Caco-2 (cell line): ENCODE data around the gene EPHA4. TPM values are rescaled to one million over a fixed set of nuclear protein-coding genes. Genes with fewer than 3 reads are reported as not detected.

Experiments
- BruUV-seq: library from RNA; stranded (reverse); fragments of 400-500 nt; replicated peaks from 2 replicates; lab custom pipeline; 2021; lab: Mats Ljungman, UMichigan
- CTCF ChIA-PET: fragments of 300-600 bp; sonication (Branson Sonifier 250); formaldehyde crosslinking; loops from one replicate; lab custom pipeline; 2022; ENCODE audit warnings: antibody characterized with exemption; lab: Charles Lee
- POLR2A ChIA-PET: fragments of 300-600 bp; sonication (Branson Sonifier 250); formaldehyde crosslinking; loops from one replicate; lab custom pipeline; 2022; ENCODE audit warnings: antibody characterized with exemption; lab: Charles Lee
- DNase-seq, 2 experiments: peaks; one replicate each; pipeline versions ENCODE4 v3.0.0 to v3.0.0-alpha.2; 2020 to 2022
- H3K27me3 ChIP-seq: replicated peaks from 2 replicates; pipeline ENCODE4 v1.6.0; 2011; ENCODE audit warnings: low read length; ENCODE audit not compliant: control insufficient read depth, insufficient read depth
- H3K36me3 ChIP-seq: 2 replicates; pipeline ENCODE4 v1.5.1; 2011; ENCODE audit warnings: low read length; ENCODE audit not compliant: control insufficient read depth, insufficient read depth
- H3K4me1 ChIP-seq: fragments of 250-450 bp; sonication (Bioruptor Pico); 2 replicates; pipeline ENCODE4 v1.5.1; 2020; ENCODE audit warnings: mild to moderate bottlenecking
- H3K4me3 ChIP-seq: 2 replicates; pipeline ENCODE4 v1.5.1; 2011; ENCODE audit warnings: low read depth, mild to moderate bottlenecking, control low read depth, low read length
- H3K9me3 ChIP-seq: fragments of 250-450 bp; sonication (Bioruptor Pico); 2 replicates; pipeline ENCODE4 v1.5.1; 2020; ENCODE audit warnings: mild to moderate bottlenecking, moderate library complexity
- H3K27ac Mint-ChIP-seq: one replicate; pipeline ENCODE4 v1.8.0; 2022; ENCODE audit warnings: mixed read lengths; ENCODE audit not compliant: unreplicated experiment
- H3K27me3 Mint-ChIP-seq: one replicate; pipeline ENCODE4 v1.8.0; 2022; ENCODE audit warnings: mixed read lengths; ENCODE audit not compliant: insufficient read depth, unreplicated experiment
- H3K36me3 Mint-ChIP-seq: one replicate; pipeline ENCODE4 v1.8.0; 2022; ENCODE audit warnings: mild to moderate bottlenecking, mixed read lengths; ENCODE audit not compliant: insufficient read depth, unreplicated experiment
- H3K4me1 Mint-ChIP-seq: one replicate; pipeline ENCODE4 v1.8.0; 2022; ENCODE audit warnings: low read depth, mixed read lengths; ENCODE audit not compliant: unreplicated experiment
- H3K4me3 Mint-ChIP-seq: one replicate; pipeline ENCODE4 v1.8.0; 2022; ENCODE audit warnings: mild to moderate bottlenecking, moderate library complexity, mixed read lengths; ENCODE audit not compliant: unreplicated experiment
- H3K9me3 Mint-ChIP-seq: one replicate; pipeline ENCODE4 v1.8.0; 2022; ENCODE audit warnings: mixed read lengths; ENCODE audit not compliant: unreplicated experiment
- intact Hi-C: fragments of 100-400 bp; cut with micrococcal nuclease; formaldehyde crosslinking; loops from one replicate; pipeline ENCODE4 v1.10.0; 2022; ENCODE audit not compliant: unreplicated experiment
- total RNA-seq: library from RNA; stranded (reverse); gene quantifications from 2 replicates; pipeline ENCODE4 v1.2.3, GENCODE V29; 2022
- TF ChIP-seq, protein P1 (sequence below), 2 experiments: fragments of 200-600 bp in 1 of 2; IDR thresholded peaks; 1 replicate in 1 of 2; 2 replicates in 1 of 2; pipeline versions ENCODE4 v1.5.1 to v1.8.0; 2011 to 2022; ENCODE audit warnings: antibody characterized with exemption in 1 of 2, control low read depth in 1 of 2, inconsistent platforms in 1 of 2, low read depth in 1 of 2, low read length in 1 of 2, mild to moderate bottlenecking in 1 of 2, moderate library complexity in 1 of 2; ENCODE audit not compliant: insufficient read depth in 1 of 2, severe bottlenecking in 1 of 2, unreplicated experiment in 1 of 2

EPHA4 gene
- total RNA-seq, 1 experiment from 2014 or later, result 95.5 TPM

DNA sequence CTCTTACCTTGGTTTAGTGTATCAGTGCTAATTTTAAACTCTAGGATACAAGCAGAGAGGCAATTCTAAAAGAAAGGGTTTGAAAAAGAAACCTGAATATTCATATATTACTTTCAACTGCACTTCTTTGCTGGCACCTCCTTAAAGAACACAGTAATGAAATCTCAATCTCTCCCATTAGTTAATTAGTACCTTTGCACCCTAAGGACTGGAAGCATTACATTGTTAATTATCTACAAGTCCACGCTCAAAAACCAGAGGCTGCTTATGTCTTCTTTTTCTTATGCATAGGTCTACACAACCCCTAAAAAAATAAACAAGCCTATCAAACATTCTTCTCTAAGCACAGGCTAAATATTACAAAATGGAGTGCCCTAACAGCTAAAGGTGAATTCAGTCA is 20.2 kb downstream of the EPHA4 start:
- no peak overlapping the region for H3K4me3 ChIP-seq
- H3K9me3 ChIP-seq, result no peaks in the 10 kb centered on the region
- no peaks in the 10 kb centered on the region for H3K27me3 ChIP-seq
- DNase-seq, result no peak
- Mint-ChIP-seq H3K9me3 (no peaks in the 10 kb centered on the region), H3K36me3 (peaks cover 65% of the 10 kb centered on the region), H3K4me3 (no peak overlapping the region), H3K27ac (no peak overlapping the region), H3K27me3 (no peaks in the 10 kb centered on the region), H3K4me1 (peaks cover 47% of the 10 kb centered on the region)
- TF ChIP-seq, protein P1, sequence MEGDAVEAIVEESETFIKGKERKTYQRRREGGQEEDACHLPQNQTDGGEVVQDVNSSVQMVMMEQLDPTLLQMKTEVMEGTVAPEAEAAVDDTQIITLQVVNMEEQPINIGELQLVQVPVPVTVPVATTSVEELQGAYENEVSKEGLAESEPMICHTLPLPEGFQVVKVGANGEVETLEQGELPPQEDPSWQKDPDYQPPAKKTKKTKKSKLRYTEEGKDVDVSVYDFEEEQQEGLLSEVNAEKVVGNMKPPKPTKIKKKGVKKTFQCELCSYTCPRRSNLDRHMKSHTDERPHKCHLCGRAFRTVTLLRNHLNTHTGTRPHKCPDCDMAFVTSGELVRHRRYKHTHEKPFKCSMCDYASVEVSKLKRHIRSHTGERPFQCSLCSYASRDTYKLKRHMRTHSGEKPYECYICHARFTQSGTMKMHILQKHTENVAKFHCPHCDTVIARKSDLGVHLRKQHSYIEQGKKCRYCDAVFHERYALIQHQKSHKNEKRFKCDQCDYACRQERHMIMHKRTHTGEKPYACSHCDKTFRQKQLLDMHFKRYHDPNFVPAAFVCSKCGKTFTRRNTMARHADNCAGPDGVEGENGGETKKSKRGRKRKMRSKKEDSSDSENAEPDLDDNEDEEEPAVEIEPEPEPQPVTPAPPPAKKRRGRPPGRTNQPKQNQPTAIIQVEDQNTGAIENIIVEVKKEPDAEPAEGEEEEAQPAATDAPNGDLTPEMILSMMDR (IDR thresholded peaks at IDR 0.05; ENCODE audit: insufficient read depth in 1 of 2, low read depth in 1 of 2, low read length in 1 of 2, severe bottlenecking in 1 of 2, unreplicated experiment in 1 of 2), result no peak
- no TSS peak for BruUV-seq
- peaks cover 51% of the 10 kb centered on the region for H3K4me1 ChIP-seq
- ChIA-PET CTCF (no interaction called here), POLR2A (no interaction called here)
- intact Hi-C loops, result no loop called here
- no peaks in the 10 kb centered on the region; the same call in 1 of the 2 replicates for H3K36me3 ChIP-seq

GRCh38 chr2:221549143-221549542 is 23.0 kb downstream of the EPHA4 start:
- Mint-ChIP-seq H3K27ac (no peak overlapping the region), H3K4me1 (peaks cover 41% of the 10 kb centered on the region), H3K27me3 (no peaks in the 10 kb centered on the region), H3K9me3 (no peaks in the 10 kb centered on the region), H3K36me3 (peaks cover 51% of the 10 kb centered on the region), H3K4me3 (no peak overlapping the region)
- no TSS peak for BruUV-seq
- ChIA-PET POLR2A (no interaction called here), CTCF (interaction anchor here (0.6 kb wide), 2 partner anchors 24 to 55 kb away, joined by 3 read pairs; no protein-coding TSS in a partner anchor)
- Histone ChIP-seq H3K9me3 (no peaks in the 10 kb centered on the region), H3K4me3 (no peak overlapping the region), H3K36me3 (no peaks in the 10 kb centered on the region; the same call in 1 of the 2 replicates), H3K4me1 (peaks cover 26% of the 10 kb centered on the region), H3K27me3 (no peaks in the 10 kb centered on the region)
- intact Hi-C loops, result no loop called here
- DNase-seq, result no peak
- TF ChIP-seq, protein P1 (IDR thresholded peaks at IDR 0.05; ENCODE audit: insufficient read depth in 1 of 2, low read depth in 1 of 2, low read length in 1 of 2, severe bottlenecking in 1 of 2, unreplicated experiment in 1 of 2), result no peak

- no peaks in the 10 kb centered on the region for H3K36me3 ChIP-seq
- CTCF ChIA-PET, result no interaction called here
- POLR2A ChIA-PET, result no interaction called here
- H3K4me1 ChIP-seq, result peaks cover 2% of the 10 kb centered on the region; the same call in 1 of the 2 replicates
- no peaks in the 10 kb centered on the region for H3K9me3 Mint-ChIP-seq
- TF ChIP-seq, protein P1 (IDR thresholded peaks at IDR 0.05; ENCODE audit: insufficient read depth in 1 of 2, low read depth in 1 of 2, low read length in 1 of 2, severe bottlenecking in 1 of 2, unreplicated experiment in 1 of 2), result no peak
- H3K36me3 Mint-ChIP-seq, result peaks cover 30% of the 10 kb centered on the region
- no peaks in the 10 kb centered on the region for H3K9me3 ChIP-seq
- H3K4me1 Mint-ChIP-seq, result peaks cover 19% of the 10 kb centered on the region
- DNase-seq, result no peak
- H3K4me3 ChIP-seq, result no peak overlapping the region
- H3K27me3 Mint-ChIP-seq, result no peaks in the 10 kb centered on the region
- intact Hi-C loops, result no loop called here
- H3K4me3 Mint-ChIP-seq, result no peak overlapping the region
- BruUV-seq, result no TSS peak
- no peaks in the 10 kb centered on the region for H3K27me3 ChIP-seq
- no peak overlapping the region for H3K27ac Mint-ChIP-seq
Observed at GRCh38 chr2:221546505-221547225, 25.4 kb downstream of the EPHA4 start.
